CD14-positive monocyte (primary cell): ENCODE measurements around the gene SPRYD7. TPM values are rescaled to one million over a fixed set of nuclear protein-coding genes. Genes with fewer than 3 reads are reported as not detected.

Experiments used
- DNase-seq, 3 donors: peaks; one replicate each; pipeline ENCODE4 v3.0.0-alpha.2; 2011 to 2022
- H2AFZ ChIP-seq: 2 replicates; pipeline ENCODE4 v1.6.0; 2012; ENCODE audit warnings: mild to moderate bottlenecking, low read depth, low read length, inconsistent platforms; ENCODE audit not compliant: insufficient read depth, poor library complexity, severe bottlenecking
- H3K27ac ChIP-seq, 2 donors: 1 replicate in 1 of 2; 2 replicates in 1 of 2; pipeline ENCODE4 v1.5.1; 2012 to 2013; ENCODE audit warnings: low read length in 2 of 2, control low read depth in 1 of 2, inconsistent platforms in 1 of 2, low read depth in 1 of 2, mild to moderate bottlenecking in 1 of 2
- H3K27me3 ChIP-seq, 2 donors: one replicate each; pipeline versions ENCODE4 v1.6.0 to v1.6.1; 2011 to 2013; ENCODE audit warnings: low read length in 2 of 2; ENCODE audit not compliant: control insufficient read depth in 2 of 2, insufficient read depth in 2 of 2
- H3K36me3 ChIP-seq, 2 donors: replicated peaks in 1 of 2; 1 replicate in 1 of 2; 2 replicates in 1 of 2; pipeline versions ENCODE4 v1.5.1 to v1.6.1; 2012 to 2013; ENCODE audit warnings: low read length in 2 of 2, control low read depth in 1 of 2, inconsistent platforms in 1 of 2, mild to moderate bottlenecking in 1 of 2; ENCODE audit not compliant: insufficient read depth in 2 of 2, control insufficient read depth in 1 of 2
- H3K4me1 ChIP-seq, 2 donors: 1 replicate in 1 of 2; 2 replicates in 1 of 2; pipeline versions ENCODE4 v1.5.1 to v1.6.1; 2012 to 2013; ENCODE audit warnings: low read length in 2 of 2, control low read depth in 1 of 2, inconsistent platforms in 1 of 2, mild to moderate bottlenecking in 1 of 2, moderate library complexity in 1 of 2; ENCODE audit not compliant: insufficient read depth in 2 of 2, control insufficient read depth in 1 of 2
- H3K4me2 ChIP-seq: replicated peaks from 2 replicates; pipeline ENCODE3; 2012; ENCODE audit warnings: low read length, moderate library complexity, mild to moderate bottlenecking; ENCODE audit not compliant: poor library complexity, severe bottlenecking; ENCODE audit errors: extremely low read depth
- H3K4me3 ChIP-seq, 3 experiments: fragments of 200-600 bp in 1 of 3; sonication (generic) in 1 of 3; replicated peaks in 1 of 3; 1 replicate in 2 of 3; 2 replicates in 1 of 3; pipeline ENCODE4 v1.5.1; 2011 to 2013; ENCODE audit warnings: low read length in 3 of 3, mild to moderate bottlenecking in 3 of 3, control low read depth in 2 of 3, low read depth in 2 of 3, inconsistent platforms in 1 of 3, moderate library complexity in 1 of 3
- H3K79me2 ChIP-seq: 2 replicates; pipeline ENCODE4 v1.6.0; 2012; ENCODE audit warnings: mild to moderate bottlenecking, control low read depth, inconsistent platforms, low read length, moderate library complexity; ENCODE audit not compliant: insufficient read depth
- H3K9ac ChIP-seq: 2 replicates; pipeline ENCODE4 v1.6.0; 2017; ENCODE audit warnings: low read length, mild to moderate bottlenecking; ENCODE audit not compliant: insufficient read depth, poor library complexity, severe bottlenecking
- H3K9me3 ChIP-seq, 2 donors: replicated peaks in 1 of 2; 1 replicate in 1 of 2; 2 replicates in 1 of 2; pipeline versions ENCODE4 v1.5.1 to v1.6.1; 2012 to 2013; ENCODE audit warnings: low read length in 2 of 2, control low read depth in 1 of 2; ENCODE audit not compliant: control insufficient read depth in 1 of 2, insufficient read depth in 1 of 2
- H4K20me1 ChIP-seq: 2 replicates; pipeline ENCODE4 v1.6.0; 2012; ENCODE audit warnings: mild to moderate bottlenecking, low read length, control low read depth, moderate library complexity; ENCODE audit not compliant: insufficient read depth
- H3K27ac Mint-ChIP-seq, 7 donors: one replicate each; pipeline ENCODE4 v1.8.0; 2020; ENCODE audit warnings: mild to moderate bottlenecking in 7 of 7, mixed read lengths in 7 of 7, moderate library complexity in 6 of 7, inconsistent platforms in 2 of 7
- H3K27me3 Mint-ChIP-seq, 3 donors: one replicate each; pipeline ENCODE4 v1.8.0; 2021 to 2022; ENCODE audit warnings: low read depth in 3 of 3, mild to moderate bottlenecking in 3 of 3, mixed read lengths in 3 of 3, moderate library complexity in 3 of 3, inconsistent platforms in 1 of 3
- H3K36me3 Mint-ChIP-seq, 2 donors: one replicate each; pipeline ENCODE4 v1.8.0; 2020; ENCODE audit warnings: mixed read lengths in 2 of 2, inconsistent platforms in 1 of 2, mild to moderate bottlenecking in 1 of 2
- H3K4me1 Mint-ChIP-seq: one replicate; pipeline ENCODE4 v1.8.0; 2020; ENCODE audit warnings: mild to moderate bottlenecking, mixed read lengths
- H3K4me3 Mint-ChIP-seq, 2 donors: one replicate each; pipeline ENCODE4 v1.8.0; 2020; ENCODE audit warnings: mild to moderate bottlenecking in 2 of 2, mixed read lengths in 2 of 2, moderate library complexity in 1 of 2
- H3K9me3 Mint-ChIP-seq, 7 donors: one replicate each; pipeline ENCODE4 v1.8.0; 2020 to 2022; ENCODE audit warnings: mixed read lengths in 7 of 7, mild to moderate bottlenecking in 6 of 7, moderate library complexity in 6 of 7, inconsistent platforms in 2 of 7
- WGBS: methylation state at CpG from one replicate; pipeline ENCODE4 v1.1.5; 2013; ENCODE audit warnings: missing lambda C conversion rate; ENCODE audit not compliant: insufficient coverage; 5-methylcytosine and 5-hydroxymethylcytosine counted together
- intact Hi-C, 2 donors: fragments of 100-400 bp; cut with micrococcal nuclease; formaldehyde crosslinking; loops; one replicate each; pipeline versions ENCODE4 v1.15.0 to v1.15.1; 2023
- polyA plus RNA-seq, 3 donors: library from polyadenylated mRNA; depleted of rRNA in 1 of 3; unstranded in 2 of 3; stranded (reverse) in 1 of 3; fragments of 300-500 nt in 2 of 3; fragments of >200 nt in 1 of 3; fragmentation: Illumina TruSeq in 2 of 3; gene quantifications; 1 replicate in 2 of 3; 2 replicates in 1 of 3; pipeline ENCODE4 v1.2.3, GENCODE V29; 2012 to 2021
- TF ChIP-seq, protein P1 (sequence below): fragments of 200-600 bp; IDR thresholded peaks from one replicate; pipeline ENCODE4 v1.8.0; 2022; ENCODE audit warnings: antibody characterized with exemption, mild to moderate bottlenecking

Gene SPRYD7
- polyA plus RNA-seq, 3 donors: 1.1 to 2.3 (median 1.2) TPM

DNA sequence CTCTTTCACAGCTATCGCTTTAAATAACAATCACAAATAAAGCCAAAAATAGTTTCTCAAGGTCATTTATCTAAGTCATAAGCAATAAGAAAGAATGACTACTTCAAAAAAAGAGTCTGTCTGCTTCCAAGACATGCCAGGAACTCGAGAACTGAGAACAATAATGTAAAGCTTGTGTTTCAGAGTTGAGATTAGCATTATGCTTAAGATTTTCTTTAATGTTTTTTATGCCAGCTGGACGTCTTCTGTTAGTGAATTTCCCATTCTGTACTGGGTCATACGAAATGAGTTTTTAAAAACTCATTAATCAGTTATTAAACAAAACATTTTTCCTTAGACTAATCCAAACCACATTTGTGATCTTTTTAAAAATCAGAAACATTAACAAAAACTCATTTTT is 3.2 kb upstream of the SPRYD7 start:
- no peak overlapping the region for H2AFZ ChIP-seq
- Mint-ChIP-seq H3K4me3 (no peak overlapping the region), H3K4me1 (peaks cover 24% of the 10 kb centered on the region), H3K9me3 (peaks cover 0 to 2% (median 0%) of the 10 kb centered on the region in 7 donors), H3K27me3 (peaks cover 1 to 6% (median 4%) of the 10 kb centered on the region in 3 donors), H3K36me3 (no peaks in the 10 kb centered on the region), H3K27ac (no peak overlapping the region)
- intact Hi-C loops: loop anchor here (5.0 to 10.0 kb wide), 3 partner anchors 58 to 1865 kb away; partner anchors contain the start of genes DHRS12 (in 1 of the 2), KPNA3 (in 1 of the 2) and TRIM13 (in 1 of the 2)
- no peaks in the 10 kb centered on the region for H4K20me1 ChIP-seq
- DNase-seq: no peak
- H3K36me3 ChIP-seq: no peaks in the 10 kb centered on the region
- no peak overlapping the region for H3K4me3 ChIP-seq
- TF ChIP-seq, protein P1, sequence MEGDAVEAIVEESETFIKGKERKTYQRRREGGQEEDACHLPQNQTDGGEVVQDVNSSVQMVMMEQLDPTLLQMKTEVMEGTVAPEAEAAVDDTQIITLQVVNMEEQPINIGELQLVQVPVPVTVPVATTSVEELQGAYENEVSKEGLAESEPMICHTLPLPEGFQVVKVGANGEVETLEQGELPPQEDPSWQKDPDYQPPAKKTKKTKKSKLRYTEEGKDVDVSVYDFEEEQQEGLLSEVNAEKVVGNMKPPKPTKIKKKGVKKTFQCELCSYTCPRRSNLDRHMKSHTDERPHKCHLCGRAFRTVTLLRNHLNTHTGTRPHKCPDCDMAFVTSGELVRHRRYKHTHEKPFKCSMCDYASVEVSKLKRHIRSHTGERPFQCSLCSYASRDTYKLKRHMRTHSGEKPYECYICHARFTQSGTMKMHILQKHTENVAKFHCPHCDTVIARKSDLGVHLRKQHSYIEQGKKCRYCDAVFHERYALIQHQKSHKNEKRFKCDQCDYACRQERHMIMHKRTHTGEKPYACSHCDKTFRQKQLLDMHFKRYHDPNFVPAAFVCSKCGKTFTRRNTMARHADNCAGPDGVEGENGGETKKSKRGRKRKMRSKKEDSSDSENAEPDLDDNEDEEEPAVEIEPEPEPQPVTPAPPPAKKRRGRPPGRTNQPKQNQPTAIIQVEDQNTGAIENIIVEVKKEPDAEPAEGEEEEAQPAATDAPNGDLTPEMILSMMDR: no peak
- H3K9me3 ChIP-seq: no peaks in the 10 kb centered on the region
- WGBS: no CpG with 5 or more reads among the region's 4 CpGs
- H3K27ac ChIP-seq: no peak overlapping the region
- H3K79me2 ChIP-seq: peaks cover 8% of the 10 kb centered on the region
- peaks cover 12 to 22% of the 10 kb centered on the region in 2 donors for H3K4me1 ChIP-seq
- no peak overlapping the region for H3K9ac ChIP-seq
- H3K27me3 ChIP-seq: no peaks in the 10 kb centered on the region
- H3K4me2 ChIP-seq: no peak overlapping the region

GRCh38 chr13:49938921-49939320 is 2.8 kb upstream of the SPRYD7 start:
- TF ChIP-seq, protein P1: no peak
- WGBS: 100% methylated on average over 3 of the region's 5 CpGs
- no peak overlapping the region for H3K4me2 ChIP-seq
- DNase-seq: no peak
- no peak overlapping the region for H3K4me3 Mint-ChIP-seq
- H3K27ac ChIP-seq: no peak overlapping the region
- no peaks in the 10 kb centered on the region for H3K36me3 ChIP-seq
- no peak overlapping the region for H3K9ac ChIP-seq
- peaks cover 8% of the 10 kb centered on the region for H3K79me2 ChIP-seq
- peaks cover 1 to 6% (median 4%) of the 10 kb centered on the region in 3 donors for H3K27me3 Mint-ChIP-seq
- H3K9me3 ChIP-seq: no peaks in the 10 kb centered on the region
- no peak overlapping the region for H3K4me3 ChIP-seq
- intact Hi-C loops: loop anchor here (5.0 to 10.0 kb wide), 3 partner anchors 58 to 1866 kb away; partner anchors contain the start of genes DHRS12 (in 1 of the 2), KPNA3 (in 1 of the 2) and TRIM13 (in 1 of the 2)
- no peak overlapping the region for H3K27ac Mint-ChIP-seq
- H4K20me1 ChIP-seq: no peaks in the 10 kb centered on the region
- H3K27me3 ChIP-seq: no peaks in the 10 kb centered on the region
- no peaks in the 10 kb centered on the region for H3K36me3 Mint-ChIP-seq
- H2AFZ ChIP-seq: no peak overlapping the region
- peaks cover 26% of the 10 kb centered on the region for H3K4me1 Mint-ChIP-seq
- peaks cover 0 to 2% (median 0%) of the 10 kb centered on the region in 7 donors for H3K9me3 Mint-ChIP-seq
- peaks cover 12 to 22% of the 10 kb centered on the region in 2 donors for H3K4me1 ChIP-seq
